ENCODE measurements around the gene ABHD12.

- TF ChIP-seq CTCF (IDR thresholded peaks at IDR 0.05) (no peak), POLR2AphosphoS5 (IDR thresholded peaks at IDR 0.05) (no peak)
These were observed 34.2 kb downstream of the ABHD12 start for GRCh38 chr20:25356271-25356933.
